HG03196 (cell line): ENCODE measurements around the gene KAT8.
A peak's percentile ranks its signal among the peaks of the same experiment; 100 is the strongest.
"Not testable (repeated sequence)": the region's sequence is repeated elsewhere in the genome, so short reads cannot be mapped to it uniquely, and the experiment has no call there.

Source experiments
- ATAC-seq: cut with Tn5 transposase; IDR thresholded peaks from one replicate; pipeline ENCODE4 v1.9.1; 2021; ENCODE audit not compliant: unreplicated experiment

Gene KAT8

GRCh38 chr16:31083556-31083955, 33.9 kb upstream of the KAT8 start:
- ATAC-seq = no peak

- ATAC-seq = no peak
Measured at GRCh38 chr16:31083981-31084380, 33.5 kb upstream of the KAT8 start.

- ATAC-seq = no peak
Measured at GRCh38 chr16:31084584-31085302, 32.7 kb upstream of the KAT8 start.

- ATAC-seq = no peak
Measured at GRCh38 chr16:31085411-31085810, 32.1 kb upstream of the KAT8 start.

GRCh38 chr16:31085873-31086628, 31.4 kb upstream of the KAT8 start:
- no peak for ATAC-seq

- ATAC-seq = no peak
Measured at GRCh38 chr16:31086629-31086906, 30.9 kb upstream of the KAT8 start.

GRCh38 chr16:31087481-31087880, 30.0 kb upstream of the KAT8 start:
- ATAC-seq = no peak

GRCh38 chr16:31087971-31088370, 29.5 kb upstream of the KAT8 start:
- ATAC-seq = no peak

- no peak for ATAC-seq
Measured at GRCh38 chr16:31088459-31089183, 28.8 kb upstream of the KAT8 start, which contains the start of gene PRSS53. Gene PRSS53, minus strand, starts transcription at chr16:31088943. Its CDS starts 134 bp downstream, at chr16:31088809.

GRCh38 chr16:31089199-31089598, 28.3 kb upstream of the KAT8 start:
- ATAC-seq = no peak

GRCh38 chr16:31090540-31090939, 26.9 kb upstream of the KAT8 start:
- ATAC-seq = no peak

GRCh38 chr16:31092330-31092729, 25.1 kb upstream of the KAT8 start:
- ATAC-seq = no peak

- ATAC-seq = no peak
Measured at GRCh38 chr16:31093132-31093703, 24.2 kb upstream of the KAT8 start.

GRCh38 chr16:31094088-31094423, 23.4 kb upstream of the KAT8 start:
- ATAC-seq = peak; percentile 5

GRCh38 chr16:31094424-31095120, 22.9 kb upstream of the KAT8 start, which contains the start of gene VKORC1:
Gene VKORC1, minus strand, starts transcription at chr16:31094797. Its CDS starts 68 bp downstream, at chr16:31094729.
- ATAC-seq = peak; percentile 83

- ATAC-seq = no peak
Measured at GRCh38 chr16:31099860-31100638, 17.4 kb upstream of the KAT8 start.

GRCh38 chr16:31100876-31101641, 16.4 kb upstream of the KAT8 start:
- not testable (repeated sequence) for ATAC-seq

GRCh38 chr16:31105677-31106213, 11.7 kb upstream of the KAT8 start:
- ATAC-seq = no peak
